Measurements from ENCODE around the gene PRUNE1. TPM values are rescaled to one million over a fixed set of nuclear protein-coding genes. Genes with fewer than 3 reads are reported as not detected.

Gene PRUNE1
- total and polyA plus RNA-seq, 2 of the 4 experiments (the other 2 are of a cell fraction): 7.9 to 9.4 TPM

DNA sequence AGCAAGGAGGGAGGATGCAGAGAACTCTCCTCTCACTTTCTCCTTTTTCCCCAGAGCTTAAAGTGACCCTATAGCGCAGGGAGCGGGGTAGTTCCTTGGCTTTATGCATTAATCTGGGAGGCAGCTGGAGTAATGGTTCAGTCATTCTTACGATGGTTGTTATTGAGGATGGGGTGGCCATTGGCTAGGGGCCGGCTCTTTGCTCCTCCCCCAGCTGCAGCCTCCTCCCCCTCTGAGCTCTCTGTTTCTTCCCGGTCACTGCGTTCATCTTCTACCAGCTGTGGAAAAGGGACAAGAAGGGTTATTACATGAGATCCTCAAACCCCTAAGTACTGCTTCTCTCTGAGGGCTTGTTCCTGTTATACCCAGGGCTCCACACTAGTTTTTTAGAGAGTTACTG, 42.2 kb upstream of the PRUNE1 start (continued):
- TF ChIP-seq POLR2A (IDR thresholded peaks at IDR 0.05; ENCODE audit: low read depth, low read length): no peak

DNA sequence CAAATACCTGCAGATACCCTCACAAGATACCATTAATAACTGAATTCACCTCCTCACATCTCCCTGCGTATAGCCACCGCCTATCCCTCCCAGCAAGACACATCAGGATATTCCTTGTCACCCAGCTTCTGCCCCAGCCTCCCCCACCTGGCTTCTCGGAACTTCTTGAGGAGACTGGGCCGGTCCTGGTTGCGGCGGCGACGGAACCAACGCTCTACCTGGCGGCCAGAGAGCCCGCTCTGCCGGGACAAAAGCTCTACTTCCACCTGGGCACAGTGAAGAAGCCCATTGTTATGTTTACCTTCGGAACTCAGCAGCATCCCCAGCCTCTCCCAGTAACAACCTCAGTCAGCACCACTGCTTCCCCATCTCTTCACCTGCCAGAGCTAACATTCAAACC, 40.3 kb upstream of the PRUNE1 start:
- H3K79me1 ChIP-seq (ENCODE audit: low read depth in 1 of 2, low read length in 2 of 2): peaks cover 30 to 78% of the 10 kb centered on the region in 2 experiments
- H4K8ac ChIP-seq (ENCODE audit: low read depth in 2 of 2, low read length in 2 of 2): no peak overlapping the region
- H3K36me3 ChIP-seq (ENCODE audit: control insufficient read depth, insufficient read depth, low read length): peaks cover 55% of the 10 kb centered on the region
- no peaks in the 10 kb centered on the region for H3K9me3 ChIP-seq (ENCODE audit: control insufficient read depth, insufficient read depth, low read length)
- ATAC-seq (ENCODE audit: low read depth) (no peak), DNase-seq (no peak)
- H2BK15ac ChIP-seq (ENCODE audit: low read depth, low read length): no peak overlapping the region
- no peak overlapping the region for H3K27ac ChIP-seq (ENCODE audit: insufficient read depth, low read length)
- peaks cover 38% of the 10 kb centered on the region for H3K9me1 ChIP-seq (ENCODE audit: insufficient read depth, low read length)
- no peak overlapping the region for H3K23ac ChIP-seq (ENCODE audit: low read depth, low read length)
- 98% methylated on average over 9 of the region's 13 CpGs; no CpG with 5 or more reads in 1 of the 2 experiments for WGBS, 2 experiments (ENCODE audit: extremely low coverage in 2 of 2, insufficient read length in 1 of 2)
- H3K27me3 ChIP-seq (ENCODE audit: control insufficient read depth, insufficient read depth, low read length): no peaks in the 10 kb centered on the region
- ChIA-PET CTCF (no interaction called here), POLR2A (ENCODE audit: unreplicated experiment) (interaction anchor here (0.6 kb wide), 1 partner anchor 370 kb away, joined by 3 read pairs; no protein-coding TSS in a partner anchor)
- no peak overlapping the region for H3K9ac ChIP-seq (ENCODE audit: low read depth, low read length)
- no peak overlapping the region for H2BK5ac ChIP-seq (ENCODE audit: low read depth, low read length, poor library complexity, severe bottlenecking)
- no peak overlapping the region for H3K4ac ChIP-seq (ENCODE audit: low read depth, low read length)
- H3K14ac ChIP-seq (replicated peaks; ENCODE audit: low read depth, low read length): no peak overlapping the region
- no peak overlapping the region for H2BK120ac ChIP-seq (ENCODE audit: low read depth, low read length)
- H4K91ac ChIP-seq (ENCODE audit: insufficient read depth, low read depth, low read length): no peak overlapping the region
- dilution Hi-C loops (cut with HindIII; ENCODE audit: low sequenced_read_pairs, unreplicated experiment) (no loop called here), intact Hi-C loops (cut with micrococcal nuclease) (no loop called here), in situ Hi-C loops (cut with MboI; ENCODE audit: low sequenced_read_pairs) (no loop called here)
- no peak overlapping the region for H2AK5ac ChIP-seq (ENCODE audit: low read depth, low read length)
- no peak overlapping the region for H3K4me3 ChIP-seq (ENCODE audit: insufficient read depth, low read depth, low read length)
- peaks cover 71% of the 10 kb centered on the region for H4K20me1 ChIP-seq (ENCODE audit: insufficient read depth, low read length)
- no peak overlapping the region for H3K56ac ChIP-seq (ENCODE audit: extremely low read depth, insufficient read depth, low read length)
- H3K4me1 ChIP-seq (ENCODE audit: control insufficient read depth, insufficient read depth, low read length): peaks cover 26% of the 10 kb centered on the region
- TF ChIP-seq FOS (IDR thresholded peaks at IDR 0.05; ENCODE audit: low read depth, low read length) (no peak), ELK1 (IDR thresholded peaks at IDR 0.05; ENCODE audit: borderline replicate concordance, low read depth, low read length) (no peak), CHD1 (IDR thresholded peaks at IDR 0.05; ENCODE audit: low read depth, low read length) (no peak), POLR2A (IDR thresholded peaks at IDR 0.05; ENCODE audit: low read depth, low read length) (no peak), MAFK (IDR thresholded peaks at IDR 0.05; ENCODE audit: low read depth, low read length) (no peak)
- BruUV-seq (replicated peaks): no TSS peak
- H3K4me2 ChIP-seq (ENCODE audit: low read depth, low read length): no peak overlapping the region
- H2AK9ac ChIP-seq (replicated peaks; ENCODE audit: low read depth, low read length, poor library complexity): no peak overlapping the region
- H4K5ac ChIP-seq (ENCODE audit: low read depth, low read length): no peak overlapping the region
- no peak overlapping the region for H2BK20ac ChIP-seq (ENCODE audit: low read depth, low read length)
- H3K18ac ChIP-seq (ENCODE audit: low read depth, low read length): no peak overlapping the region
- no peak overlapping the region for H2AFZ ChIP-seq (replicated peaks; ENCODE audit: low read length, poor library complexity)

Data from IMR-90 (cell line).